ENCODE measurements around the gene GPAT2.
"Not testable (repeated sequence)": the region's sequence is repeated elsewhere in the genome, so short reads cannot be mapped to it uniquely, and the experiment has no call there.

GPAT2 gene

GRCh38 chr2:96034792-96035191 is at the start of gene GPAT2:
Gene GPAT2 (minus strand): TSS chr2:96034916. CDS start chr2:96032359, 2,557 bp downstream.
- not testable (repeated sequence) for DNase-seq (ENCODE audit: low spot score)

GRCh38 chr2:96083989-96084857 is 49.5 kb upstream of the GPAT2 start:
- no peak for DNase-seq (ENCODE audit: low spot score)

- DNase-seq (ENCODE audit: low spot score) = no peak
Observed at GRCh38 chr2:96083064-96083939, 48.6 kb upstream of the GPAT2 start.

- DNase-seq (ENCODE audit: low spot score) = no peak
Observed at GRCh38 chr2:96082211-96083063, 47.7 kb upstream of the GPAT2 start.

GRCh38 chr2:96081042-96081441 is 46.3 kb upstream of the GPAT2 start:
- DNase-seq (ENCODE audit: low spot score) = no peak

- DNase-seq (ENCODE audit: low spot score) = no peak
Observed at GRCh38 chr2:96075199-96075771, 40.6 kb upstream of the GPAT2 start.

GRCh38 chr2:96074156-96074555 is 39.4 kb upstream of the GPAT2 start:
- no peak for DNase-seq (ENCODE audit: low spot score)

GRCh38 chr2:96073170-96073775 is 38.6 kb upstream of the GPAT2 start:
- no peak for DNase-seq (ENCODE audit: low spot score)

GRCh38 chr2:96072746-96073145 is 38.0 kb upstream of the GPAT2 start:
- no peak for DNase-seq (ENCODE audit: low spot score)

- peak; percentile 79 for DNase-seq (ENCODE audit: low spot score)
Observed at GRCh38 chr2:96071977-96072491, 37.3 kb upstream of the GPAT2 start.

GRCh38 chr2:96071087-96071976 is 36.6 kb upstream of the GPAT2 start:
- DNase-seq (ENCODE audit: low spot score) = not testable (repeated sequence)

- DNase-seq (ENCODE audit: low spot score) = not testable (repeated sequence)
Observed at GRCh38 chr2:96070351-96070750, 35.6 kb upstream of the GPAT2 start.

- not testable (repeated sequence) for DNase-seq (ENCODE audit: low spot score)
Observed at GRCh38 chr2:96069878-96070277, 35.2 kb upstream of the GPAT2 start.

- DNase-seq (ENCODE audit: low spot score) = not testable (repeated sequence)
Observed at GRCh38 chr2:96067902-96068581, 33.3 kb upstream of the GPAT2 start.

GRCh38 chr2:96067098-96067660 is 32.5 kb upstream of the GPAT2 start:
- DNase-seq (ENCODE audit: low spot score) = not testable (repeated sequence)

GRCh38 chr2:96066511-96066910 is 31.8 kb upstream of the GPAT2 start:
- DNase-seq (ENCODE audit: low spot score) = not testable (repeated sequence)

- DNase-seq (ENCODE audit: low spot score) = not testable (repeated sequence)
Observed at GRCh38 chr2:96065954-96066353, 31.2 kb upstream of the GPAT2 start.

GRCh38 chr2:96065381-96065930 is 30.7 kb upstream of the GPAT2 start:
- DNase-seq (ENCODE audit: low spot score) = no peak
